HepG2 (cell line): Measurements from ENCODE around the gene QTRT2. TPM values are rescaled to one million over a fixed set of nuclear protein-coding genes. Genes with fewer than 3 reads are reported as not detected.

Source experiments
- ATAC-seq: fragments of 200-7000 bp; cut with Tn5 transposase; 3 replicates; pipeline ENCODE4 v1.9.1; 2020; ENCODE audit warnings: mild to moderate bottlenecking, moderate library complexity
- BruUV-seq: library from RNA; stranded (reverse); fragments of 400-500 nt; replicated peaks from 2 replicates; lab custom pipeline; 2021; lab: Mats Ljungman, UMichigan
- CTCF ChIA-PET: fragments of 300-600 bp; formaldehyde crosslinking; extraction: SDS; loops from one replicate; lab custom pipeline; 2021; ENCODE audit warnings: low total read pairs, inconsistent platforms, low intra/inter-chr PET ratio; lab: Yijun Ruan, JAX
- POLR2A ChIA-PET: fragments of 350-600 bp; sonication (Branson Sonifier 250); formaldehyde crosslinking; loops from one replicate; lab custom pipeline; 2020; ENCODE audit warnings: antibody characterized with exemption, inconsistent platforms; lab: Yijun Ruan, JAX
- DNase-seq: peaks from one replicate; pipeline ENCODE4 v3.0.0-alpha.2; 2015; ENCODE audit warnings: low spot score
- FAIRE-seq: peaks from 3 replicates; lab custom pipeline; 2011; peaks lifted over from hg19 to GRCh38; lab: Jason Lieb, UNC
- H2AFZ ChIP-seq: one replicate; pipeline ENCODE4 v1.6.1; 2011; ENCODE audit warnings: low read length, inconsistent platforms
- H3K27ac ChIP-seq: fragments of 300-600 bp; 3 replicates; pipeline ENCODE4 v1.8.0; 2011; ENCODE audit warnings: mixed run types, mild to moderate bottlenecking, mixed read lengths, low read length, inconsistent platforms; ENCODE audit not compliant: insufficient read depth; ENCODE audit errors: extremely low read length
- H3K27me3 ChIP-seq, 2 experiments: fragments of 200-600 bp in 1 of 2; 2 replicates in 1 of 2; 3 replicates in 1 of 2; pipeline versions ENCODE4 v1.6.0 to v1.8.0; 2011; ENCODE audit warnings: low read length in 2 of 2, mild to moderate bottlenecking in 2 of 2, moderate library complexity in 2 of 2, inconsistent platforms in 1 of 2; ENCODE audit not compliant: insufficient read depth in 2 of 2, control insufficient read depth in 1 of 2
- H3K36me3 ChIP-seq, 2 experiments: fragments of 200-600 bp in 1 of 2; replicated peaks in 1 of 2; 2 replicates in 1 of 2; 3 replicates in 1 of 2; pipeline versions ENCODE4 v1.5.1 to v1.8.0; 2011; ENCODE audit warnings: low read length in 2 of 2, inconsistent platforms in 1 of 2; ENCODE audit not compliant: insufficient read depth in 2 of 2, control insufficient read depth in 1 of 2
- H3K4me1 ChIP-seq: 2 replicates; pipeline ENCODE4 v1.5.1; 2012; ENCODE audit warnings: low read length, inconsistent platforms; ENCODE audit not compliant: insufficient read depth
- H3K4me2 ChIP-seq: 2 replicates; pipeline ENCODE4 v1.6.0; 2011; ENCODE audit warnings: low read depth, low read length, inconsistent platforms
- H3K4me3 ChIP-seq, 3 experiments: fragments of 200-600 bp in 1 of 3; sonication (generic), shearing (Covaris generic) in 1 of 3; replicated peaks in 1 of 3; 2 replicates each; pipeline ENCODE4 v1.5.1; 2011 to 2016; ENCODE audit warnings: low read length in 3 of 3, inconsistent platforms in 2 of 3, low read depth in 2 of 3, mild to moderate bottlenecking in 2 of 3, control low read depth in 1 of 3, mixed read lengths in 1 of 3; ENCODE audit not compliant: insufficient read depth in 1 of 3
- H3K79me2 ChIP-seq: one replicate; pipeline ENCODE4 v1.6.1; 2011; ENCODE audit warnings: low read length, inconsistent platforms; ENCODE audit not compliant: insufficient read depth
- H3K9ac ChIP-seq: 2 replicates; pipeline ENCODE4 v1.6.0; 2011; ENCODE audit warnings: mild to moderate bottlenecking, low read depth, low read length, inconsistent platforms; ENCODE audit not compliant: insufficient read depth
- H3K9me3 ChIP-seq: 2 replicates; pipeline ENCODE4 v1.5.1; 2012; ENCODE audit warnings: mild to moderate bottlenecking, low read length
- H4K20me1 ChIP-seq: 2 replicates; pipeline ENCODE4 v1.6.0; 2011; ENCODE audit warnings: inconsistent platforms, mild to moderate bottlenecking, low read length, moderate library complexity; ENCODE audit not compliant: insufficient read depth
- CREB1 ChIP-seq, 2 experiments: fragments of 450-650 bp in 1 of 2; IDR thresholded peaks; 2 replicates each; pipeline ENCODE4 v1.6.1; 2016 to 2017; ENCODE audit warnings: control low read depth in 1 of 2, mild to moderate bottlenecking in 1 of 2, missing compliant biosample characterization in 1 of 2, missing genetic modification characterization in 1 of 2
- ERF ChIP-seq: IDR thresholded peaks from 2 replicates; pipeline ENCODE4 v1.6.1; 2018; ENCODE audit warnings: missing biosample characterization, missing genetic modification reagents
- FOXA1 ChIP-seq, 2 experiments: fragments of 450-650 bp in 1 of 2; sonication (generic) in 1 of 2; formaldehyde crosslinking in 1 of 2; IDR thresholded peaks; 2 replicates each; pipeline versions ENCODE4 v1.4.0 to v1.6.1; 2016 to 2020; ENCODE audit warnings: missing genetic modification reagents in 1 of 2
- HCFC1 ChIP-seq: fragments of 150-350 bp; IDR thresholded peaks from 2 replicates; pipeline ENCODE4 v1.6.1; 2014; ENCODE audit warnings: low read depth, low read length
- MED13 ChIP-seq: sonication (generic); formaldehyde crosslinking; IDR thresholded peaks from 2 replicates; pipeline ENCODE4 v1.5.0; 2020; ENCODE audit warnings: missing genetic modification reagents
- RFX5 ChIP-seq: IDR thresholded peaks from 2 replicates; pipeline ENCODE4 v1.6.1; 2011; ENCODE audit warnings: low read depth, low read length, improper control_type of control experiment
- SOX5 ChIP-seq: IDR thresholded peaks from 2 replicates; pipeline ENCODE4 v1.6.1; 2016; ENCODE audit warnings: borderline replicate concordance
- TFDP2 ChIP-seq: sonication (generic); formaldehyde crosslinking; IDR thresholded peaks from 2 replicates; pipeline ENCODE4 v1.4.0; 2020; ENCODE audit warnings: missing genetic modification reagents
- ZBTB21 ChIP-seq: sonication (generic); formaldehyde crosslinking; IDR thresholded peaks from 2 replicates; pipeline ENCODE4 v1.4.0; 2020; ENCODE audit warnings: missing genetic modification reagents
- ZNF12 ChIP-seq: sonication (generic); formaldehyde crosslinking; IDR thresholded peaks from 2 replicates; pipeline ENCODE4 v1.5.0; 2020; ENCODE audit warnings: missing genetic modification reagents
- ZNF567 ChIP-seq: sonication (generic); formaldehyde crosslinking; IDR thresholded peaks from 2 replicates; pipeline ENCODE4 v1.8.1; 2023; ENCODE audit warnings: mild to moderate bottlenecking, missing genetic modification reagents, borderline replicate concordance
- ZNF660 ChIP-seq: sonication (generic); formaldehyde crosslinking; IDR thresholded peaks from 2 replicates; pipeline ENCODE4 v1.5.1; 2020; ENCODE audit warnings: mild to moderate bottlenecking, low read depth, missing genetic modification reagents, borderline replicate concordance
- ZNF704 ChIP-seq: sonication (generic); formaldehyde crosslinking; IDR thresholded peaks from 2 replicates; pipeline ENCODE4 v1.8.1; 2023; ENCODE audit warnings: mild to moderate bottlenecking, inconsistent platforms, moderate library complexity, missing genetic modification reagents, borderline replicate concordance
- ZSCAN20 ChIP-seq: sonication (generic); formaldehyde crosslinking; IDR thresholded peaks from 2 replicates; pipeline ENCODE4 v1.4.0; 2020; ENCODE audit warnings: missing genetic modification reagents, mild to moderate bottlenecking, borderline replicate concordance
- WGBS: methylation state at CpG from one replicate; pipeline ENCODE4 v1.1.6; 2017; ENCODE audit warnings: low lambda C conversion rate; 5-methylcytosine and 5-hydroxymethylcytosine counted together
- in situ Hi-C: cut with HindIII; loops from 2 replicates; pipeline ENCODE4 v1.10.0; 2017; ENCODE audit warnings: low pct_unique_long_range_greater_than_20kb; ENCODE audit not compliant: extremely low pct_ligation_motif_present
- intact Hi-C: fragments of 100-400 bp; cut with micrococcal nuclease; formaldehyde crosslinking; loops from one replicate; pipeline ENCODE4 v1.10.0; 2022; ENCODE audit not compliant: unreplicated experiment
- polyA plus RNA-seq, 8 experiments: library from polyadenylated mRNA; depleted of rRNA in 3 of 8; stranded (reverse) in 7 of 8; unstranded in 1 of 8; fragments of >200 nt; fragmentation: Illumina TruSeq in 4 of 8; extraction: Trizol in 4 of 8; gene quantifications; 2 replicates each; pipeline versions ENCODE4 v1.2.1 to v1.2.3, GENCODE V29; 2011 to 2016; ENCODE audit warnings: low read depth in 4 of 8, missing spikeins in 1 of 8, mixed read lengths in 1 of 8; ENCODE audit not compliant: insufficient read depth in 1 of 8
- total RNA-seq, 5 experiments: library from RNA; depleted of rRNA; stranded (reverse); fragments of >200 nt; fragmentation: Illumina TruSeq; extraction: Trizol; gene quantifications; 2 replicates each; pipeline ENCODE4 v1.2.3, GENCODE V29; 2016; ENCODE audit warnings: low read depth in 1 of 5
- TF ChIP-seq, protein P1 (sequence below): sonication (generic); formaldehyde crosslinking; IDR thresholded peaks from 2 replicates; pipeline ENCODE4 v1.4.0; 2020; ENCODE audit warnings: missing genetic modification reagents

QTRT2 gene
- total and polyA plus RNA-seq, 2 of the 13 experiments (the other 11 are each of a cell fraction or from before 2014, with no cell fraction given): 7.1 to 33.4 TPM

DNA sequence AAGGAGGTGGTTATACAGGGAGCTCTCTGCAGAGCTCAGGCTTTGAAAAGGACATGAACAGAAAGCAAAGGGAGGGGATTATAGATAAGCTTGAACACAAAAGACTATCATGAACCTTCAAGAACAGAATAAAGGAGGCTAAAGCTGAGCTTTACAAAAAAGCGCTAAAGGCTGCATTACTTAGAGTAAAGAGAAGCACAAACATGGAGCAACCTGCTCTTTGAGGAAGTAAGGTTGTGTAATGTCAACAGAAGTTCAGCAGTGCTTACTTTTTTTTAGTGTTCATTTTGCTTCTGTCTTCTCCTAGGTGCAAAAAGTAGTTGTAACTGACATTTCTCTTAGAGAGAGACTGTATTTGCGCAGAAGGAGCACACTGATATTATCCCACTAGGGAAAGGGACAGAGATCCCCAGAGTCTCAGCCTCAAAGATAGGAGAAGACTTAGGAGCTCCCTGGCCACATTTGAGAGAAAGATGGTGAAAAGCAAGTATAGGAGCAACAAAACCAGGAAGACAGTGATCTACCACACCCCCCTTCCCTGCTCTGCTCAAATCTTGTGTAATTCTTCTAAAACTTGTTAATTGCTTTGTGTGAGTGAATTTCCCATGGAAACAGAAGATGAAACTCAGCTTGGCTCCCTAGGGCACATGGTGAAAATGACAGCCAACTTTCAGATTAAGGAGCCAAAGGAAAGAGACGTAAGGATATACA is 54.7 kb downstream of the QTRT2 start (continued):
- TF ChIP-seq, protein P1, sequence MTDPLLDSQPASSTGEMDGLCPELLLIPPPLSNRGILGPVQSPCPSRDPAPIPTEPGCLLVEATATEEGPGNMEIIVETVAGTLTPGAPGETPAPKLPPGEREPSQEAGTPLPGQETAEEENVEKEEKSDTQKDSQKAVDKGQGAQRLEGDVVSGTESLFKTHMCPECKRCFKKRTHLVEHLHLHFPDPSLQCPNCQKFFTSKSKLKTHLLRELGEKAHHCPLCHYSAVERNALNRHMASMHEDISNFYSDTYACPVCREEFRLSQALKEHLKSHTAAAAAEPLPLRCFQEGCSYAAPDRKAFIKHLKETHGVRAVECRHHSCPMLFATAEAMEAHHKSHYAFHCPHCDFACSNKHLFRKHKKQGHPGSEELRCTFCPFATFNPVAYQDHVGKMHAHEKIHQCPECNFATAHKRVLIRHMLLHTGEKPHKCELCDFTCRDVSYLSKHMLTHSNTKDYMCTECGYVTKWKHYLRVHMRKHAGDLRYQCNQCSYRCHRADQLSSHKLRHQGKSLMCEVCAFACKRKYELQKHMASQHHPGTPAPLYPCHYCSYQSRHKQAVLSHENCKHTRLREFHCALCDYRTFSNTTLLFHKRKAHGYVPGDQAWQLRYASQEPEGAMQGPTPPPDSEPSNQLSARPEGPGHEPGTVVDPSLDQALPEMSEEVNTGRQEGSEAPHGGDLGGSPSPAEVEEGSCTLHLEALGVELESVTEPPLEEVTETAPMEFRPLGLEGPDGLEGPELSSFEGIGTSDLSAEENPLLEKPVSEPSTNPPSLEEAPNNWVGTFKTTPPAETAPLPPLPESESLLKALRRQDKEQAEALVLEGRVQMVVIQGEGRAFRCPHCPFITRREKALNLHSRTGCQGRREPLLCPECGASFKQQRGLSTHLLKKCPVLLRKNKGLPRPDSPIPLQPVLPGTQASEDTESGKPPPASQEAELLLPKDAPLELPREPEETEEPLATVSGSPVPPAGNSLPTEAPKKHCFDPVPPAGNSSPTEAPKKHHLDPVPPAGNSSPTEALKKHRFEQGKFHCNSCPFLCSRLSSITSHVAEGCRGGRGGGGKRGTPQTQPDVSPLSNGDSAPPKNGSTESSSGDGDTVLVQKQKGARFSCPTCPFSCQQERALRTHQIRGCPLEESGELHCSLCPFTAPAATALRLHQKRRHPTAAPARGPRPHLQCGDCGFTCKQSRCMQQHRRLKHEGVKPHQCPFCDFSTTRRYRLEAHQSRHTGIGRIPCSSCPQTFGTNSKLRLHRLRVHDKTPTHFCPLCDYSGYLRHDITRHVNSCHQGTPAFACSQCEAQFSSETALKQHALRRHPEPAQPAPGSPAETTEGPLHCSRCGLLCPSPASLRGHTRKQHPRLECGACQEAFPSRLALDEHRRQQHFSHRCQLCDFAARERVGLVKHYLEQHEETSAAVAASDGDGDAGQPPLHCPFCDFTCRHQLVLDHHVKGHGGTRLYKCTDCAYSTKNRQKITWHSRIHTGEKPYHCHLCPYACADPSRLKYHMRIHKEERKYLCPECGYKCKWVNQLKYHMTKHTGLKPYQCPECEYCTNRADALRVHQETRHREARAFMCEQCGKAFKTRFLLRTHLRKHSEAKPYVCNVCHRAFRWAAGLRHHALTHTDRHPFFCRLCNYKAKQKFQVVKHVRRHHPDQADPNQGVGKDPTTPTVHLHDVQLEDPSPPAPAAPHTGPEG (CRISPR knock-in tag): no peak
- TF ChIP-seq ZNF704 (CRISPR knock-in tag): no peak

DNA sequence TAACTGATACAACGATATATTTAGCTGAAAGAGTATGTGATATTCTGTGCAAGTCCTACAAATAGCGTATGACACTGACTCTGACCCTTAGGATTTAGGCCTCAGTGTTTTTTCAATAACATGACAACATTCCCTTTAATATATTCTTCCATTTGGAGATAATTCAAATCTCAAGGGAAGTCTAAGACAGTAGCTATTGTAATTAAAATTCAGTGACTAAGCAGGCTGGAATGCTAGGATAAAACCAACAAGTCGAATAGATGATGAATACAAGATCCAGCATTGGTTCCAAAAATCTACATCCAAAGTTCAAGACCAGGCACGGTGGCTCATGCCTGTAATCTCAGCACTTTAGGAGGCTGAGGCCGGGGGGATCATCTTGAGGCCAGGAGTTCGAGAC is 56.2 kb downstream of the QTRT2 start:
- in situ Hi-C loops: no loop called here
- WGBS: 4% methylated on average over 6 of the region's 6 CpGs
- TF ChIP-seq ZNF660 (no peak), ZBTB21 (no peak), ZNF12 (CRISPR knock-in tag) (no peak), RFX5 (no peak), MED13 (CRISPR knock-in tag) (no peak), ZNF567 (CRISPR knock-in tag) (no peak), CREB1 (IDR thresholded peaks at IDR 0.05) (no peak), CREB1 (CRISPR knock-in tag; IDR thresholded peaks at IDR 0.05) (no peak), FOXA1 (IDR thresholded peaks at IDR 0.05) (no peak), FOXA1 (CRISPR knock-in tag; IDR thresholded peaks at IDR 0.05) (no peak), ZSCAN20 (CRISPR knock-in tag) (no peak), HCFC1 (no peak), SOX5 (no peak), ERF (CRISPR knock-in tag) (no peak), TFDP2 (no peak)

More for the DNA sequence above, 56.2 kb downstream of the QTRT2 start:
- Histone ChIP-seq H3K27ac (no peak overlapping the region), H2AFZ (no peak overlapping the region), H3K4me2 (no peak overlapping the region), H3K4me3 (no peak overlapping the region), H3K36me3 (no peaks in the 10 kb centered on the region), H3K9me3 (no peaks in the 10 kb centered on the region), H3K79me2 (no peaks in the 10 kb centered on the region), H4K20me1 (no peaks in the 10 kb centered on the region), H3K27me3 (peaks cover 0 to 5% of the 10 kb centered on the region in 2 experiments; a peak in 1 of 5 replicates), H3K4me1 (no peaks in the 10 kb centered on the region), H3K9ac (no peak overlapping the region)
- BruUV-seq: no TSS peak
- ChIA-PET CTCF (no interaction called here), POLR2A (no interaction called here)
- FAIRE-seq: no peak
- no peak for DNase-seq
- ATAC-seq: no peak
- intact Hi-C loops: no loop called here
